Measurements from ENCODE around the gene GLCE. TPM values are rescaled to one million over a fixed set of nuclear protein-coding genes. Genes with fewer than 3 reads are reported as not detected.
A peak's percentile ranks its signal among the peaks of the same experiment; 100 is the strongest.

GLCE gene
- total RNA-seq, 4 donors from 2014 or later: 20.4 to 26.1 (median 22.9) TPM

DNA sequence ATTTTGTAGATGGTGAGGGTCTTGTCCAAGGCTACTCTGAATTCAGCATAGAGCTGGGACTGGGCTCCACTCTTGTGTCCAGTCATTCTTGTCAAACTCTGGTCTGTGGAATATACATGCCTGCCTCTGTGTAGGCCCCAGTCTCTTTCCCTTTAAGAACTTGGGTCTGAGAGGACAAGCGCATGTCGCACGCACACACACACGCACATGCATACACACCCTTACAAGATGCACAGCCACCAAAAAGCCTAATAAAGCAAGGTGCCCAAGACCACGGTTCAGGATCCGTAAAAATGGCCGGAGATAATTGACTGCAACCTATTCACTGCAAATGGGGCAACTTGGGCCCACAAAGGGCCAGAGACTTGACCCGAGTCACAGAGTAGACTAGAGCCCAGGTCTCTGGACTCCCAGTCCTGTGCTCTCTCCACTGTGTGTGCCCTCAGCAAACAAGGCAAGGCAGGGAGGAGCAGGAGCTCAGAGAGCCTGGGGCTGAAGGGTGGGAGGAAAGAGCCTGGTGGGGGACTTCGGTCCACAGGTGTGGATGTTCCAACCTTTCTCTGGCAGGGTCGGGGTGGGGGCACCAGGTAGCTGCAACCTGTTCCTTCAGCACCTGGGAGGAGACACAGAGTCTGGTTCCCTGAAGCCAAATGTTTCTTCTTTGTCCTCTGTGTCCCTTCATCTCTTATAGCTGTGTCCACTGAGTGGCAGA is 137.4 kb downstream of the GLCE start:
- no peak for DNase-seq
- intact Hi-C loops (cut with DNase I): no loop called here
- Histone ChIP-seq H3K4me3 (no peak overlapping the region), H3K9me3 (no peaks in the 10 kb centered on the region), H3K36me3 (no peaks in the 10 kb centered on the region), H3K27me3 (peaks cover 0 to 65% (median 5%) of the 10 kb centered on the region in 4 donors), H3K4me1 (peaks cover 8 to 23% (median 10%) of the 10 kb centered on the region in 3 donors), H3K27ac (no peak overlapping the region)
- TF ChIP-seq, protein P1, sequence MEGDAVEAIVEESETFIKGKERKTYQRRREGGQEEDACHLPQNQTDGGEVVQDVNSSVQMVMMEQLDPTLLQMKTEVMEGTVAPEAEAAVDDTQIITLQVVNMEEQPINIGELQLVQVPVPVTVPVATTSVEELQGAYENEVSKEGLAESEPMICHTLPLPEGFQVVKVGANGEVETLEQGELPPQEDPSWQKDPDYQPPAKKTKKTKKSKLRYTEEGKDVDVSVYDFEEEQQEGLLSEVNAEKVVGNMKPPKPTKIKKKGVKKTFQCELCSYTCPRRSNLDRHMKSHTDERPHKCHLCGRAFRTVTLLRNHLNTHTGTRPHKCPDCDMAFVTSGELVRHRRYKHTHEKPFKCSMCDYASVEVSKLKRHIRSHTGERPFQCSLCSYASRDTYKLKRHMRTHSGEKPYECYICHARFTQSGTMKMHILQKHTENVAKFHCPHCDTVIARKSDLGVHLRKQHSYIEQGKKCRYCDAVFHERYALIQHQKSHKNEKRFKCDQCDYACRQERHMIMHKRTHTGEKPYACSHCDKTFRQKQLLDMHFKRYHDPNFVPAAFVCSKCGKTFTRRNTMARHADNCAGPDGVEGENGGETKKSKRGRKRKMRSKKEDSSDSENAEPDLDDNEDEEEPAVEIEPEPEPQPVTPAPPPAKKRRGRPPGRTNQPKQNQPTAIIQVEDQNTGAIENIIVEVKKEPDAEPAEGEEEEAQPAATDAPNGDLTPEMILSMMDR (IDR thresholded peaks at IDR 0.05): no peak
- TF ChIP-seq POLR2A (IDR thresholded peaks at IDR 0.05): no peak
- WGBS, 2 donors: 90 to 93% methylated on average over 8 to 10 of the region's 10 CpGs

DNA sequence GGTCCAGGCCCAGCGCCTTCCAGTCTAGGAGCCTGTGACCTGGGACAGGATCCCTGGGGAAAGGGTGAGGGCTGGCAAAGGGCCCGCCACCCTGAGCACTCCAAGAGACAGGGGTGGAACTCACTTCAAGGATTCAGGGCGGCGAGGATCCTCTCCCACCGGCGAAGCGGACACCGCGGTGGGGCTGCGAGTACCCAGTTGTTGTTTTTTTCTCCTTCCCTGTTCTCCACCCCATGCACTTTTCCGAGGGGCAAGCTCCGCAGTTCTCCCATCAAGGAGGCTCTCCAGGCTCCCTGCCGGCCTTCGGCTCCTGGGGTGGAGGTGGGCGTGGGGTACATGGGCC is 137.9 kb downstream of the GLCE start:
- 77 to 83% methylated on average over 7 to 13 of the region's 15 CpGs for WGBS, 2 donors
- DNase-seq: no peak
- Histone ChIP-seq H3K27ac (peak overlapping the region in 1 of 4 donors; percentile 63), H3K27me3 (peaks cover 0 to 70% (median 5%) of the 10 kb centered on the region in 4 donors), H3K9me3 (no peaks in the 10 kb centered on the region), H3K36me3 (no peaks in the 10 kb centered on the region), H3K4me1 (peaks cover 8 to 24% (median 10%) of the 10 kb centered on the region in 3 donors), H3K4me3 (peak overlapping the region in 2 of 4 donors; percentile 64 to 70)
- TF ChIP-seq, protein P1 (IDR thresholded peaks at IDR 0.05): no peak
- no peak for TF ChIP-seq POLR2A (IDR thresholded peaks at IDR 0.05)
- intact Hi-C loops (cut with DNase I): no loop called here

DNA sequence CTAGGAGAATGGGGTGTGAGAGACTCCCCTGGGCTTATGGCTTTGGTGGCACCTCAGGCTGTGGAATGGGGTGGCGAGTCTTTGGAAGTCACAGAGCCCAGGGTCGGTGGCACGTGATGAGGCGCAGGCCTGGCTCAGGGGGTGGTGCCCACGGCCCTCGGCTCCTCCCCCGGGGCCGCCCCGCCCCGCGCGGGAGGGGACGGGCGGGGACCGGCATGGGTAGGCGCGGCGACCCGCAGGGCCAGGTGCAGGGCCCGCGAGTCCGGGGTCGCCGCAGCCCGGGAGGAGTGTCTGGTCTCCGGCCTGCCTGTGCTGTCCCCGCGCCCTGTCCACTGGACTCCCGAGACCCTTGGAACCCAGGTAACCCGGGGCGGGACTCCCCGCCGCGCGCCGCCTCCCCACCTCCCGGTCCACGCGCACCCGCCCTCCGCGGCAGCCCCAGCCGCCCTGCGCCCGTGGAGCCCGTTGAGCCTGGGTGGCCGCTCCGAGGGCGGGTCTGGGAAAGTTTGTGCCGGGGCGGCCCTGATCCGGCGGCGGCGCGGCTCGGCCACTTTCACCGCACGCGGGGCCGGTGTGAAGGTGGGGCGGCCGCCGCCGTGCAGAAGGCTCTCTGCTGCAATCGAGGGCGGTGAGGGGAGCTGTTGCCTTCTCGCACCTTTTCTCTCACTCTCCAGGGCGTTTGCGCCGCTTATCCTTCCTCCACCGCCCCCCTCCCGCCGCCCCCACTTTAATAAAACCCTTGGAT is 138.4 kb downstream of the GLCE start, which contains the start of gene PAQR5:
PAQR5 (plus strand) TSS at position 216 of the 745 bp plus-strand sequence. CDS start 61,169 bp downstream, outside the sequence.
- Histone ChIP-seq H3K27me3 (peaks cover 0 to 70% (median 5%) of the 10 kb centered on the region in 4 donors), H3K4me3 (peak within 1 kb of the TSS; percentile 54 to 70 (median 60)), H3K27ac (peak within 1 kb of the TSS in 3 of 4 donors; percentile 58 to 67 (median 63)), H3K9me3 (no peaks in the 10 kb centered on the region), H3K36me3 (no peaks in the 10 kb centered on the region), H3K4me1 (peaks cover 10 to 29% (median 12%) of the 10 kb centered on the region in 3 donors)
- DNase-seq: no peak
- intact Hi-C loops (cut with DNase I): no loop called here
- WGBS, 2 donors: no CpG with 5 or more reads among the region's 74 CpGs
- TF ChIP-seq, protein P1 (IDR thresholded peaks at IDR 0.05): no peak
- peak in 2 of 4 donors; percentile 8 to 26 for TF ChIP-seq POLR2A (IDR thresholded peaks at IDR 0.05)

DNA sequence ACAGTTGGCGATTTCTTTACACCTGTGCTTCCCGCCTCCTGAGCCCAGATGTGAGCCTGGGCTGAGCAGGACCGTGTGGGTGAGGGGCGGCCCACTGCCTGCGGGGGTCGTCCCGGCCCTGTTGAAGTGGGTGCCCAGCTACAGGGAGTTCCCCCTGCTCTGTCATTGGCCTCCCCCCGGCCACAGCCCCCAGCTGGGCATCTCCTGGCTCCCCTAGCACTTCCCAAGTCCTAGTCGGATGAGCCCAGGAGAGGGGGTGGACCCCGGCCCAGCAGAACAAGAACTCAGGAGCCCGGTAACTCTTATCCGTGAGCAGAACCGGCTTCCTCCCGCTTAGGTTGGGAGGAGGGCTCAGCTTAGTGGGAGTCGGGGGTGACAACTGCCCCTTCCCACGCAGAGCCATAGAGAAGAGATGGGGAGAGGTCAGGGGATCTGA is 139.0 kb downstream of the GLCE start:
- H3K4me1 ChIP-seq: peaks cover 10 to 35% (median 14%) of the 10 kb centered on the region in 3 donors
- no peaks in the 10 kb centered on the region for H3K9me3 ChIP-seq
- H3K27ac ChIP-seq: peak overlapping the region in 3 of 4 donors; percentile 58 to 67 (median 63)
- intact Hi-C loops (cut with DNase I): no loop called here
- no peaks in the 10 kb centered on the region for H3K36me3 ChIP-seq
- peaks cover 0 to 70% (median 5%) of the 10 kb centered on the region in 4 donors for H3K27me3 ChIP-seq
- TF ChIP-seq, protein P1 (IDR thresholded peaks at IDR 0.05): no peak
- TF ChIP-seq POLR2A (IDR thresholded peaks at IDR 0.05): no peak
- H3K4me3 ChIP-seq: peak overlapping the region; percentile 54 to 70 (median 60)
- WGBS, 2 donors: 0 to 27% methylated on average over 1 to 7 of the region's 16 CpGs
- DNase-seq: no peak

Measured in esophagus squamous epithelium (tissue), 5 donors.